ENCODE data around the gene SLC39A13.

GRCh38 chr11:47443817-47444216 is 35.4 kb downstream of the SLC39A13 start:
- TF ChIP-seq EZH2 (IDR thresholded peaks at IDR 0.05; ENCODE audit: insufficient read depth, poor library complexity, severe bottlenecking) (no peak), EZH2phosphoT487 (IDR thresholded peaks at IDR 0.05; ENCODE audit: insufficient read depth, low read depth) (no peak)

Data from GM23248 (cell line).